Hepatocyte (in vitro differentiated cells): ENCODE results near the gene HEYL. TPM values are rescaled to one million over a fixed set of nuclear protein-coding genes. Genes with fewer than 3 reads are reported as not detected.
A peak's percentile ranks its signal among the peaks of the same experiment; 100 is the strongest.

Experiments used
- DNase-seq: peaks from one replicate; pipeline ENCODE4 v3.0.0-alpha.2; 2016; ENCODE audit warnings: low spot score
- H2AFZ ChIP-seq: fragments of 200-600 bp; sonication (generic); 2 replicates; pipeline ENCODE4 v1.6.0; 2016; ENCODE audit warnings: antibody characterized with exemption, mild to moderate bottlenecking
- H3K27ac ChIP-seq: fragments of 200-600 bp; sonication (generic); 2 replicates; pipeline ENCODE4 v1.5.1; 2016; ENCODE audit warnings: mild to moderate bottlenecking
- H3K27me3 ChIP-seq: fragments of 200-600 bp; sonication (generic); 2 replicates; pipeline ENCODE4 v1.6.1; 2016
- H3K36me3 ChIP-seq: fragments of 200-600 bp; sonication (generic); replicated peaks from 2 replicates; pipeline ENCODE4 v1.5.1; 2016; ENCODE audit warnings: low read depth; ENCODE audit not compliant: insufficient read depth
- H3K4me1 ChIP-seq: fragments of 200-600 bp; sonication (generic); 2 replicates; pipeline ENCODE4 v1.5.1; 2016; ENCODE audit warnings: mild to moderate bottlenecking, moderate library complexity; ENCODE audit not compliant: insufficient read depth
- H3K4me2 ChIP-seq: fragments of 200-600 bp; sonication (generic); 2 replicates; pipeline ENCODE4 v1.6.0; 2016
- H3K4me3 ChIP-seq: fragments of 200-600 bp; sonication (generic); 2 replicates; pipeline ENCODE4 v1.5.1; 2016; ENCODE audit warnings: mild to moderate bottlenecking
- H3K79me2 ChIP-seq: fragments of 200-600 bp; sonication (generic); 2 replicates; pipeline ENCODE4 v1.6.0; 2017; ENCODE audit warnings: mild to moderate bottlenecking
- H3K9me2 ChIP-seq: fragments of 200-600 bp; sonication (generic); replicated peaks from 2 replicates; pipeline ENCODE4 v1.6.0; 2017; ENCODE audit warnings: mild to moderate bottlenecking; ENCODE audit not compliant: insufficient read depth
- H3K9me3 ChIP-seq: fragments of 200-600 bp; sonication (generic); 2 replicates; pipeline ENCODE4 v1.5.1; 2016; ENCODE audit warnings: low read depth, mild to moderate bottlenecking
- H4K20me1 ChIP-seq: fragments of 200-600 bp; sonication (generic); 2 replicates; pipeline ENCODE4 v1.6.0; 2016; ENCODE audit warnings: mild to moderate bottlenecking; ENCODE audit not compliant: insufficient read depth, poor library complexity, severe bottlenecking
- CTCF ChIP-seq: fragments of 200-600 bp; sonication (generic); IDR thresholded peaks from 2 replicates; pipeline ENCODE4 v1.5.1; 2016; ENCODE audit warnings: antibody characterized with exemption, mild to moderate bottlenecking; ENCODE audit not compliant: poor library complexity
- EZH2 ChIP-seq: fragments of 200-600 bp; sonication (generic); IDR thresholded peaks from 2 replicates; pipeline ENCODE4 v1.6.1; 2016; ENCODE audit warnings: antibody characterized with exemption, mild to moderate bottlenecking, borderline replicate concordance
- EZH2phosphoT487 ChIP-seq: fragments of 200-600 bp; sonication (generic); IDR thresholded peaks from one replicate; pipeline ENCODE4 v1.6.1; 2018; ENCODE audit warnings: antibody characterized with exemption, mild to moderate bottlenecking, low read depth, moderate library complexity; ENCODE audit not compliant: unreplicated experiment, severe bottlenecking
- WGBS: methylation state at CpG from one replicate; pipeline ENCODE4 v1.1.6; 2016; ENCODE audit warnings: low lambda C conversion rate; ENCODE audit errors: missing lambda C conversion rate; 5-methylcytosine and 5-hydroxymethylcytosine counted together
- polyA plus RNA-seq: library from polyadenylated mRNA; unstranded; fragments of >200 nt; fragmentation: Nextera tagmentation; extraction: Ambion mirVana; gene quantifications from 2 replicates; pipeline ENCODE4 v1.2.1, GENCODE V29; 2016
- total RNA-seq: library from RNA; depleted of rRNA; stranded (reverse); fragments of >200 nt; gene quantifications from 2 replicates; pipeline ENCODE4 v1.2.3, GENCODE V29; 2014

The HEYL gene
- total and polyA plus RNA-seq, 2 experiments from 2014 or later: 10.9 to 24.8 TPM

- H3K9me3 ChIP-seq: no peaks in the 10 kb centered on the region
- H3K27ac ChIP-seq: no peak within 1 kb of the TSS
- TF ChIP-seq EZH2 (no peak), EZH2phosphoT487 (no peak), CTCF (no peak)
- H3K36me3 ChIP-seq: no peaks in the 10 kb centered on the region
- no peaks in the 10 kb centered on the region for H3K9me2 ChIP-seq
- peaks cover 69% of the 10 kb centered on the region for H3K27me3 ChIP-seq
- H3K4me3 ChIP-seq: peak within 1 kb of the TSS; percentile 75
- H4K20me1 ChIP-seq: no peaks in the 10 kb centered on the region
- DNase-seq: peak; percentile 49
- peak within 1 kb of the TSS; percentile 68 for H2AFZ ChIP-seq
- peak within 1 kb of the TSS; percentile 99 for H3K4me2 ChIP-seq
- H3K4me1 ChIP-seq: peaks cover 6% of the 10 kb centered on the region
- 8% methylated on average over 32 of the region's 55 CpGs for WGBS
- no peaks in the 10 kb centered on the region for H3K79me2 ChIP-seq
Observed at GRCh38 chr1:39671793-39672550, 32.5 kb upstream of the HEYL start, which contains the start of gene NT5C1A. Gene NT5C1A, minus strand, starts transcription at chr1:39672107. Its CDS starts 69 bp downstream, at chr1:39672038.

DNA sequence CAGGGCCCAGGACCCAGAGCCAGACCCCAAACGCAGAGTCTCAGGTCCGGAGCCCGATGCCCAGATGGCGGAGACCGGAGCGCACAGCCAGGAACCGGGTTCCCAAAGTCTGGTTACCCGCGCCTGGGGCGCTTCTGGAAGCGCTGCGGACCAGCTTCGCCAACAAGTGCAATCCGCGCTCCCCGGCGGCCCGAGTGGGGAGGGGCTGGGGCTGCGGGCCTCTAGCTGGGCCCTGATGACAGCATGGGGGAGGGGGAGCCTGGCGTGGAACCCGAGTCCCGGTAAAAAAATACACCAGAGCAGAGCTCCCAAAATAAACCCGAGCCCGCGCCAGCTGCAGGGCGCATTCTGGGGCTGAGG lies 32.0 kb upstream of the HEYL start:
- Histone ChIP-seq H3K4me3 (peak overlapping the region; percentile 75), H3K9me3 (no peaks in the 10 kb centered on the region), H2AFZ (peak overlapping the region; percentile 68), H4K20me1 (no peaks in the 10 kb centered on the region), H3K27ac (no peak overlapping the region), H3K27me3 (peaks cover 74% of the 10 kb centered on the region), H3K36me3 (no peaks in the 10 kb centered on the region), H3K9me2 (no peaks in the 10 kb centered on the region), H3K79me2 (no peaks in the 10 kb centered on the region), H3K4me2 (peak overlapping the region; percentile 99), H3K4me1 (peaks cover 6% of the 10 kb centered on the region)
- DNase-seq: peak; percentile 25
- TF ChIP-seq CTCF: no peak
- no peak for TF ChIP-seq EZH2phosphoT487
- TF ChIP-seq EZH2: no peak
- WGBS: 8% methylated on average over 17 of the region's 26 CpGs

GRCh38 chr1:39670689-39671088 lies 31.2 kb upstream of the HEYL start:
- Histone ChIP-seq H3K9me3 (no peaks in the 10 kb centered on the region), H3K27ac (no peak overlapping the region), H3K4me1 (peaks cover 6% of the 10 kb centered on the region), H3K79me2 (no peaks in the 10 kb centered on the region), H3K9me2 (no peaks in the 10 kb centered on the region), H4K20me1 (no peaks in the 10 kb centered on the region), H3K27me3 (peaks cover 77% of the 10 kb centered on the region), H3K4me3 (no peak overlapping the region), H3K36me3 (no peaks in the 10 kb centered on the region), H3K4me2 (peak overlapping the region; percentile 99), H2AFZ (no peak overlapping the region)
- no peak for DNase-seq
- no peak for TF ChIP-seq CTCF
- no peak for TF ChIP-seq EZH2
- TF ChIP-seq EZH2phosphoT487: no peak
- 32% methylated on average over 1 of the region's 1 CpG for WGBS
